ENCODE data around the gene HAO1.

DNA sequence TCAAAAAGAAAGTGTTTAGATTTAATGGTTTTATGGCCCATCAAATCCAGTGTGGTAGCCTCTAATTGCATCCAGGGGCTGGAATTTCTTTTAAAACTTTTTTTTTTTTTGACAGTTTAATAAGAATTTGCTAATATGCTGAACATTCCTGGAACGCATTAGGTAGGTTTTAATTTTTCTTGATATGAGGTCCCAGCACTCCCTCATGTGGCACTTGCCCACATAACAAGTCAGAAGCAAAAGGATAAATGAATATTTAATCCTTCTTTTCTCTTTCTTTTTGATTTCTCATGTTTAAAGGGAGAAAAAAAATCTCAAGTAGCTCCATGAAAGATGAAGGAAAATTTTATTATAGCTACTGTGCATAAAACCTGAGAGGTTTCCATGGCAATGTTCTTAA lies 13.5 kb downstream of the HAO1 start:
- TF ChIP-seq, protein P1, sequence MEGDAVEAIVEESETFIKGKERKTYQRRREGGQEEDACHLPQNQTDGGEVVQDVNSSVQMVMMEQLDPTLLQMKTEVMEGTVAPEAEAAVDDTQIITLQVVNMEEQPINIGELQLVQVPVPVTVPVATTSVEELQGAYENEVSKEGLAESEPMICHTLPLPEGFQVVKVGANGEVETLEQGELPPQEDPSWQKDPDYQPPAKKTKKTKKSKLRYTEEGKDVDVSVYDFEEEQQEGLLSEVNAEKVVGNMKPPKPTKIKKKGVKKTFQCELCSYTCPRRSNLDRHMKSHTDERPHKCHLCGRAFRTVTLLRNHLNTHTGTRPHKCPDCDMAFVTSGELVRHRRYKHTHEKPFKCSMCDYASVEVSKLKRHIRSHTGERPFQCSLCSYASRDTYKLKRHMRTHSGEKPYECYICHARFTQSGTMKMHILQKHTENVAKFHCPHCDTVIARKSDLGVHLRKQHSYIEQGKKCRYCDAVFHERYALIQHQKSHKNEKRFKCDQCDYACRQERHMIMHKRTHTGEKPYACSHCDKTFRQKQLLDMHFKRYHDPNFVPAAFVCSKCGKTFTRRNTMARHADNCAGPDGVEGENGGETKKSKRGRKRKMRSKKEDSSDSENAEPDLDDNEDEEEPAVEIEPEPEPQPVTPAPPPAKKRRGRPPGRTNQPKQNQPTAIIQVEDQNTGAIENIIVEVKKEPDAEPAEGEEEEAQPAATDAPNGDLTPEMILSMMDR (IDR thresholded peaks at IDR 0.05) = peak in 2 of 4 experiments; percentile 12 to 33
- TF ChIP-seq POLR2A (IDR thresholded peaks at IDR 0.05) = no peak
